GOT3 (cell line): ENCODE data around the gene KCNQ4.

ENCODE experiments used
- DNase-seq: peaks from one replicate; lab custom pipeline; 2025; ENCODE audit warnings: mixed read lengths; lab: John Stamatoyannopoulos, UW

KCNQ4 gene

DNA sequence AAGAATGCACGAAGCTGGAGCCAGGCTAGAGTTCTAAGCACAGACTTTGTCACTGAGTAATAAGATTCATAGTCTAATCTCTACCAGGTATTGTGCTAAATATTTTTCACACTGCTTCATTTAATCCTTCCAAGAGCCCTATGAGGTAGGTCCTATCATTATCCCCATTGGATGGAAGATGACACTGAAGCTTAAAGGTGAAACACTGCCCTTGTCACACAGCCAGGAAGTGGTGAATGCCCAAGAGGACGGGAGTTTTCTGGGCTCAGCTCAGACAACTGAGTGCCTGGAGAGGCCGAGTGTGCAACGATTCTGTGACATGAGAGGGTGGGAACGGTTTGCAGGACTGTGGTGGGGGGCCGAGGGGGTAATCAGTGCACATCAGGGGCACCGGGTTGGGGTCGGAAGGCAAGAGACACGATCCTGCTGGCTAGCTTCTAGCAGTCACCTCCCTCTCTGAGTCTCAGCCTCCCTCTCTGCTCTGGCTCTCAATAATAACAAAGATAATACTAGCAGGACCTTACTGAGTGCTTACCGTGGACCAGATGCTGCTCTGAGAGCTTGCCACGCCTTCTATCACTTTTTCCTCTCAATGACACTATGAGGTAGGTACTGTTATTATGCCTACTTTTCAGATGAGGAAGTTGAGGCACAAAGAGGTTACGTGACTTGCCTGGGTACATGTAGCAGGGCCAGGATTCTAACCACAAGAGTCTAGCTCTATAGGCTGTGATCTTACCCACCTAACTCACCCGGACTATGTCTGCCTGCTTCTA, 12.4 kb downstream of the KCNQ4 start:
- DNase-seq, result no peak

- DNase-seq, result no peak
Observed at GRCh38 chr1:40796939-40797667, 13.5 kb downstream of the KCNQ4 start.

- DNase-seq, result no peak
Observed at GRCh38 chr1:40797668-40798010, 14.1 kb downstream of the KCNQ4 start.

DNA sequence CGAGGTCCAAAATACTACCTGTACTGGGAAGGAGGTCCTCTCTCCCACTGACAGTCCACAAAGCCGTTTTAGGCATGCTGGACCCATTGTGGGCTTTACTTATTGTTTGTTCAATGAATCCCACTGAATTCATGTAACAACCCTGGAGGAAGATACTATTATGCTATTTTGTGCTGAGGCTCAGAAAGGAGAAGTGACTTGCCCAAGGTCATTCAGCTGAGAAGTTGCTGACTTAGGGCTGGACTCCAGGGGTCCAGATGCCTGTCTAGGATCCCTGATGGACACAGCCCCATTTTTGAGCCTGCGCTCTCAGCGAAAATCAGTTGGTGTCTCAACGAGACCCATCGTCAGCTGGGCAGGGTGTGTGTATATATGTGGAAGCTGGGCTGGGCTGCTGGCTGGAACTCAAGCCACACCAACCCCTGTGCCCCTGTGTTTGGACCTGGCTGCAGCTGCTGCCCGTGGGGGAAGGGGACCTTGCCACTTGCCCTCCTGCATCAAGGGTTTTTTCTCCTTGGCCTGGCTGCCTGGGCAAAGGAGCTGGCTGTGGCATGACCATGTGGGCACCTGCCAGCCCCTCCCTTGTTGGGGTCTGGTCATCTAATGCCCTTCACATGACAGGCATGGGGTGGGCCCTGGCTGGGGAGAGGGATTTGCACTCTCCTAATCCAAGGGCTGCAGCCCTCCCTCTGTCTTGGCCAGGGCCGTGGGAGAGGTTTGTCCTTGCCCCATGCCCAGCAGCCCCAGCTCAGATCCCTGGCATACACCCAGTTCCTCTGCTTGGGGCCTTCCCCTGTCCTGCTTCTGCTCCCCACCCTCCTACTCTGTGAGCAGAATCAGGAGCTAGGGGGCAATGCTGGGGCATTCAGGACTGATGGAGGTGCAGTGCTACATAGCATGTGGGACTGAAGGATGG, 15.0 kb downstream of the KCNQ4 start:
- no peak for DNase-seq

DNA sequence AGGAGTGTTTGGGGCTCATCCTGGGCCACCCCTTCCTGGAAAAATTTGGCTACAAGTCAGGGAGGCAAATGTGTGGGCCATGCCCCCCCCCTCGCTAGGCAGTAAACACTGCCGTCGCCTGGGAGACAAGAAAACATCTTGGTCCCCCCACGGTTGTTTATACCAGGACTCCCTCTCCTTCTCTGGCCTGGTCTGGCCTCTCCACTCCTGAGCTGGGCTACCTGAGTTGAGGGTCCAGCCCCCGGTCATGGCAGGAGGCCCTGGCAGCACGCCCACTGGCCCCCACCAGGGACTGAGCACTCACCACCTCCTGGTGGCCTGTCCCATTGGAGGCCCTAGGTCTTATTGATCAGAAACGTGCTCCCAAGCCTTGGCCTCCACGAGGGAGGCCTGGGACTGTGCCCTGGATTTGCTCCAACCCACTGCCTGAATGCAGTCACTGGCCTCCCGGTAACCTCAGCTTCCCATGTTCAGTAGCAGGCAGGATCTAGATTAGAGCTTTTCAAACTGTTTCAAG, 15.8 kb downstream of the KCNQ4 start:
- DNase-seq, result no peak

DNA sequence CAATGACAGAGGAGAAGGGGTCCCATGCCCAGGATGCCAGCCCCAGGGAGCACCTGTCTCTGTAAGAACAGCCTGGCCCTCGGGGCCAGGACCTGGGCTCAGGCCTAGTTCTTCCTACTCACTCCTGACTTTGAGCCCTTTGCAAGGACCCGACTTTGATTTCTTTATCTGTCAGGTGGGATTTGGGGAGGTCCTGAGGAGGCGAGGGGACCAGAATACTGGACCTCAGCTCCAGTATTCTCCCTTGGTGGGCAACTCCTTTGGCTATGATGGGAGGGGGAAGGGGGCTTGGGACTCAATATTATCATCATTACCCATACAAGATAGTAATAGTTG, 18.1 kb downstream of the KCNQ4 start:
- no peak for DNase-seq

DNA sequence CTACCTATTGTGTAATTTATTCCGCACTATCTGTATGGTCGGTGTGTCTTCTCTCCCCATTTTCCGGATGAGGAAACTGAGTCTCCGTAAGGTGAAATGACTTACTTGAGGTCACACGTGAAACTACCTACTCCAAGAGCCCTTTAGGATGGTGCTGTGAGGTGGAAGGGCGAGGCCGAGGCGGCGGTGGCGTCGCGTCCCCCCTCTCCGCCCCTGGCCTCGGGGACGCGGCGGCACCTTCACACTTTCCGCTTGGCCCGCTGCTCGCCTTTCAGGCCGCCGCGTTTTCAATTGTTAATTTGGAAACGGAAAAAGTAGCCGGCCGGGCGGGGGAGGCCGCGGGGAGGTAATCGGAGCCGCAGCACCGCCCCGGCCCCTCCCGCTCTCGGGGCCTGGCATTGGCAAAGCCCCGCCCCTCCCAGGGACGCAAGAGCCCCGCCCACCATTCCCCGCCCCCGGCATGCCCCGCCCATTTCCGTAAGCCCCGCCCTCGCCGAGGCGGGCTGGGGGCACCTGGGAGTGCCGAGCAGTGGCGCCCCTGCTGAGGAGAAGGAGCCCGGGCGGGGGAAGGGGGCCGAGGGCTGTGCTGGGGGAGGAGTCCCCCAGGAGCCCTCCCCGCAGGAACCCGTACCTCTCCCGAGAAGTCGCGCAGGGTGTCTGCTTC, 18.6 kb downstream of the KCNQ4 start:
- DNase-seq, result peak; percentile 22

DNA sequence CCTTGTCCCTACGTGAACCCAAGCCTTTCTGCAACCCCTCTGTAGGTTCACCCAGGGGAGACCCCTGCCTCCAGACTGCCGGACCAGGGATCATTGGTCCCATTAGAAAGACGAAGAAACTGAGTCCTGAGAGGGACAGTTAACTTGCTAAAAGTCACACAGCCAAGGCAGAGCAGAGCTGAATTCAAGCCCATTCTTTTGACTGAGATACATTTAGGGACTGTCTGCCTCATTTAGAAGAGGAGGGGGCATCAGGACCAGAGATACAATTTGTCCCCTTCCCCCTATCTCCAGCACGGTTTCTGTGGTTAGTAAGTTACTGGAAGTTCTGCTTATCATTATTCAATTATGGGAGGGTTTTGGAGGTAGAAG, 19.1 kb downstream of the KCNQ4 start:
- no peak for DNase-seq

GRCh38 chr1:40803447-40803846, 19.9 kb downstream of the KCNQ4 start:
- DNase-seq, result no peak

DNA sequence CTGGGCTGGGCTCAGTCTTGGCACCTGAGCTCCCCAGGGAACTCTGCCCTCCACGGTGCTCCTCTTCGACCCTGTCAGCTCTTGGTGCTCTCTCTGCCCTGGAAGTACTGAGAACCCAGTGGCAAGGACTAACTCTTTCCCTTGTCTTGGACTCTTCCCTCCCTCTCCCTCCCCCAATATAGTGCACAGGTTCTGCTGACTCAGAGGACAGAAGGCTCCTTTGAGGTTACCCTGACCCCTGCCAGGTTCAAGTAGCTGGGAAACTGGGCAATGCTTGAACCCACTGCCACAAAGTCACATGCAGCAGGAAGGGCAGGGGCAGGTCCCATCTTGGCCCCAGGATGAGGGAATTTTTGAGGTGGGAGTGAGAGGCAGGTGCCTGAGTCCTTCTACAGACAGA, 20.3 kb downstream of the KCNQ4 start:
- DNase-seq, result no peak

DNA sequence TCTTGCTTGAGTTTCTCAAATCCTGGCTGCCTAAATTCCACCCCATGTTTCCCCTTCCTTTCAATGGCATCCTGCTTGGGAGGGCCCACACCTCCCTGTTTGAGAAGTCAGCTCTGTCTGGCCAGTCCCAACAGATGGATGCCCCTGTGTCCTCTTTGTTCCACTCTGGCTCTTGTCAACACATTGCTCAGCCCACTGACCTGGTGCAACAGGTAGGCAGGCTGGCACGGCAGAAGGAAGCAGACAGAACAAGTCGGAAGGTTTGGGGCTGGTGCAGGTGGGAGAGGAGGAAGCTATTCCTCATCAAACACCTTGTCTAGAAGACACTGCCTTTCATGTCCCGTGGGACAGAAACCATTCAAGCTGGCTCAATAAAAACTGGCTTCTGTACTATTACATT, 22.7 kb downstream of the KCNQ4 start:
- DNase-seq, result no peak

GRCh38 chr1:40806731-40807695, 23.4 kb downstream of the KCNQ4 start:
- no peak for DNase-seq

DNA sequence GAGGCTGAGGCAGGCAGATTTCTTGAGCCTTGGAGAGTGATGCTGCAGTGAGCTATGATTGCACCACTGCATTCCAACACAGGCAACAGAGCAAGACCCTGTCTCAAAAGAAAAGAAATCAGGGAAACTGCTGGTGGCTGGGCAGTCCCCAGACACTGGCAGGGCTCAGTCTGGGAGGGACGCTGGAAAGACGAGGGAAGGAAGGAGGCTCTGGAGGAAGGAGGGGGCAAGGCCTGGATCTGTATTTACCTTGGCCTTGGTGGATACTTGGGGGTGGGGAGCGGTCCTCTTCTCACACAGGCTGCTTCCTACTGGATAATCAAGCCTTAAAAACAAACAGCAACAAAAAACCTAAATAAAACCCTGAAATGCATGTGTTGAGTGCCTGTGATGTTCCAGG, 24.4 kb downstream of the KCNQ4 start:
- no peak for DNase-seq

DNA sequence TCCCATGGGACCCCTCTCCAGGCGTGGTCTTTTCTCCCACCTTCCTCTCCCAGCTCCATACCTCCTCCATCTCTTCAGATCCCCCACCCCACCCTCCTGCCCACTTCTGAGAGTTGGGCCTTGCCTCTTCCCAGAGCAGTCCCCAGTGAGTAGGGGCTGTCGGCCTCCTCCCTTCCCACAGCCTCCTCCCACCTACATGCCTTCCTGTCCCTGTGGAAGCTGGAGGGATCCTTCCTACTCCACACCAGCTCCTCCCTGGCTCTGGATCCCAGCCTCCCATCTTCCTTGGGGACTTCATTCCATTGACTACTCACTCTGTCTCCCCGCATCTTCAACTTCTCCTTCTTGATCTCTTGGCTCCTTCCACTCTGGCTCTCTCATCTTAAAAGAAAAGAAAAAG, 24.9 kb downstream of the KCNQ4 start:
- DNase-seq, result no peak

DNA sequence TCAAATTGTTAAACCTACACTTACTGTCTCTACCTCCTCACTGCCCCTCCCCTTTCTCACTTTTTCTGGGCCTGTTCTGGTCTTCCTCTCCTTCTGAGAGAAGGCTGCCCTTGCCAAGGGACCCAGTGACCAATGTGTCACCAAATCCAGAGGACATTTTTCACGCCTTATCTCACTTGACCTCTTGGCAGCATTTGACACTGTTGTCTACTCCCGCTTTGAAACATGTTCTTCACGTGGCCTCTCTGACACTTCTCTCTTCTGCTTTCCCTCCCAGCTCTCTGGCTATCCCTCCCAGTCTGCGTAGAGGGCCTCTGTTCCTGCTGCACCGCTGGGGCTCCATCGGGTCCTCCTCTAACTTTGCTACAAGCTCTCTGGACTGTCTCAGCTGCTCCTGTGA, 25.3 kb downstream of the KCNQ4 start:
- DNase-seq, result no peak

GRCh38 chr1:40810927-40811326, 27.3 kb downstream of the KCNQ4 start:
- no peak for DNase-seq

DNA sequence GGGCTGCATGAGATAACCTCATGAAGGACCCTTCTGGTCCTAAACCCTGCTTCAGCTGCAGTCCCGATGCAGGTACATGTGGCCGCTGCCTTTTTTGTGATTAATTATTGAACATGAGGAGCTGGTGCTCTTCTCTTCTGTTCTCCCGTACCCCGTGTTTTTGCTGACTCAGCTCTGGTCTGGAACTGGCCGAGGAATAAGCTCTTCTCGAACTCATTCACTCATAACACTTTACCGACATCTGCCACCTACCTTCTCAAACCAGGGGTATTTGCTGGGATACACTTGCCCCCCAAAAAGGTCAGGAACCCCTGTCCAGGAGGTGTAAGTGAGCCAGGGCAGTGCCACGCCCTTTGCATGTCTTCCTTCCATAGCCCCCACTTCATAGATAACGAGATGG, 31.8 kb downstream of the KCNQ4 start:
- no peak for DNase-seq

- DNase-seq, result no peak
Observed at GRCh38 chr1:40817791-40818263, 34.2 kb downstream of the KCNQ4 start.

- no peak for DNase-seq
Observed at GRCh38 chr1:40818264-40818961, 34.8 kb downstream of the KCNQ4 start.

GRCh38 chr1:40819101-40819500, 35.5 kb downstream of the KCNQ4 start:
- DNase-seq, result no peak
